ENCODE measurements around the gene HS2ST1.
"Not testable (repeated sequence)": the region's sequence is repeated elsewhere in the genome, so short reads cannot be mapped to it uniquely, and the experiment has no call there.

HS2ST1 gene

GRCh38 chr1:86998727-86999126, 84.3 kb downstream of the HS2ST1 start:
- ChIA-PET POLR2A (no interaction called here), CTCF (interaction anchor here (0.7 kb wide), 1 partner anchor 1758 kb away, joined by 5 read pairs; no protein-coding TSS in a partner anchor)
- DNase-seq (ENCODE audit: extremely low spot score), result no peak
- TF ChIP-seq FOXM1 (IDR thresholded peaks at IDR 0.05; ENCODE audit: borderline replicate concordance), result no peak
- TF ChIP-seq ELF4 (IDR thresholded peaks at IDR 0.05), result no peak
- no peak for TF ChIP-seq SUZ12 (IDR thresholded peaks at IDR 0.05)
- TF ChIP-seq ARNT (IDR thresholded peaks at IDR 0.05), result no peak
- TF ChIP-seq CTBP1 (IDR thresholded peaks at IDR 0.05; ENCODE audit: borderline replicate concordance), result no peak
- TF ChIP-seq TARDBP (IDR thresholded peaks at IDR 0.05), result no peak
- no peak for TF ChIP-seq BHLHE40 (IDR thresholded peaks at IDR 0.05; ENCODE audit: borderline replicate concordance)
- no peak for TF ChIP-seq PKNOX1 (IDR thresholded peaks at IDR 0.05)
- TF ChIP-seq FOXK2 (IDR thresholded peaks at IDR 0.05), result no peak
- TF ChIP-seq LEF1 (IDR thresholded peaks at IDR 0.05; ENCODE audit: borderline replicate concordance), result no peak
- TF ChIP-seq FOXA1 (IDR thresholded peaks at IDR 0.05), result no peak

GRCh38 chr1:87000460-87000859, 86.0 kb downstream of the HS2ST1 start:
- DNase-seq (ENCODE audit: extremely low spot score), result no peak
- TF ChIP-seq FOXM1 (IDR thresholded peaks at IDR 0.05; ENCODE audit: borderline replicate concordance) (no peak), BHLHE40 (IDR thresholded peaks at IDR 0.05; ENCODE audit: borderline replicate concordance) (no peak), ZNF384 (IDR thresholded peaks at IDR 0.05) (no peak), ARNT (IDR thresholded peaks at IDR 0.05) (no peak), HDGF (IDR thresholded peaks at IDR 0.05; ENCODE audit: borderline replicate concordance) (no peak), CTBP1 (IDR thresholded peaks at IDR 0.05; ENCODE audit: borderline replicate concordance) (no peak), ELF4 (IDR thresholded peaks at IDR 0.05) (no peak), SUZ12 (IDR thresholded peaks at IDR 0.05) (no peak), NFRKB (IDR thresholded peaks at IDR 0.05) (no peak), SP1 (IDR thresholded peaks at IDR 0.05) (no peak), PKNOX1 (IDR thresholded peaks at IDR 0.05) (no peak), L3MBTL2 (conservative IDR thresholded peaks at IDR 0.05) (no peak), FOXA1 (IDR thresholded peaks at IDR 0.05) (no peak), LEF1 (IDR thresholded peaks at IDR 0.05; ENCODE audit: borderline replicate concordance) (no peak), FOXK2 (IDR thresholded peaks at IDR 0.05) (no peak)
- POLR2A ChIA-PET, result interaction anchor here (0.7 kb wide), 1 partner anchor 117 kb away, joined by 3 read pairs; no protein-coding TSS in a partner anchor
- CTCF ChIA-PET, result interaction anchor here (0.6 kb wide), 1 partner anchor 214 kb away, joined by 3 read pairs; no protein-coding TSS in a partner anchor

GRCh38 chr1:87004857-87005256, 90.4 kb downstream of the HS2ST1 start:
- ChIA-PET CTCF (no interaction called here), POLR2A (no interaction called here)
- TF ChIP-seq ZNF384 (IDR thresholded peaks at IDR 0.05) (no peak), SUZ12 (IDR thresholded peaks at IDR 0.05) (no peak), TARDBP (IDR thresholded peaks at IDR 0.05) (no peak), LEF1 (IDR thresholded peaks at IDR 0.05; ENCODE audit: borderline replicate concordance) (no peak), NFRKB (IDR thresholded peaks at IDR 0.05) (no peak), SP1 (IDR thresholded peaks at IDR 0.05) (no peak), BHLHE40 (IDR thresholded peaks at IDR 0.05; ENCODE audit: borderline replicate concordance) (no peak), FOXK2 (IDR thresholded peaks at IDR 0.05) (no peak), L3MBTL2 (conservative IDR thresholded peaks at IDR 0.05) (no peak), ELF4 (IDR thresholded peaks at IDR 0.05) (no peak), HDGF (IDR thresholded peaks at IDR 0.05; ENCODE audit: borderline replicate concordance) (no peak), ARNT (IDR thresholded peaks at IDR 0.05) (no peak), FOXM1 (IDR thresholded peaks at IDR 0.05; ENCODE audit: borderline replicate concordance) (no peak), CTBP1 (IDR thresholded peaks at IDR 0.05; ENCODE audit: borderline replicate concordance) (no peak), FOXA1 (IDR thresholded peaks at IDR 0.05) (no peak), PKNOX1 (IDR thresholded peaks at IDR 0.05) (no peak)
- no peak for DNase-seq (ENCODE audit: extremely low spot score)

- TF ChIP-seq ARNT (IDR thresholded peaks at IDR 0.05) (no peak), LEF1 (IDR thresholded peaks at IDR 0.05; ENCODE audit: borderline replicate concordance) (no peak), FOXA1 (IDR thresholded peaks at IDR 0.05) (no peak), PKNOX1 (IDR thresholded peaks at IDR 0.05) (no peak), HDGF (IDR thresholded peaks at IDR 0.05; ENCODE audit: borderline replicate concordance) (no peak), SP1 (IDR thresholded peaks at IDR 0.05) (no peak), ELF4 (IDR thresholded peaks at IDR 0.05) (no peak), L3MBTL2 (conservative IDR thresholded peaks at IDR 0.05) (no peak), CTBP1 (IDR thresholded peaks at IDR 0.05; ENCODE audit: borderline replicate concordance) (no peak), TARDBP (IDR thresholded peaks at IDR 0.05) (no peak), ZNF384 (IDR thresholded peaks at IDR 0.05) (no peak)
- CTCF ChIA-PET, result no interaction called here
- DNase-seq (ENCODE audit: extremely low spot score), result no peak
- POLR2A ChIA-PET, result no interaction called here
Measured at GRCh38 chr1:87007323-87007722, 92.9 kb downstream of the HS2ST1 start.

GRCh38 chr1:87013385-87013784, 99.0 kb downstream of the HS2ST1 start:
- CTCF ChIA-PET; DNase-seq (ENCODE audit: extremely low spot score); POLR2A ChIA-PET: not testable (repeated sequence)
